ENCODE data around the gene EYS. TPM values are rescaled to one million over a fixed set of nuclear protein-coding genes. Genes with fewer than 3 reads are reported as not detected.

Gene EYS
- polyA plus RNA-seq, 1 of the 3 experiments (the other 2 are of a cell fraction), result 0.05 TPM

DNA sequence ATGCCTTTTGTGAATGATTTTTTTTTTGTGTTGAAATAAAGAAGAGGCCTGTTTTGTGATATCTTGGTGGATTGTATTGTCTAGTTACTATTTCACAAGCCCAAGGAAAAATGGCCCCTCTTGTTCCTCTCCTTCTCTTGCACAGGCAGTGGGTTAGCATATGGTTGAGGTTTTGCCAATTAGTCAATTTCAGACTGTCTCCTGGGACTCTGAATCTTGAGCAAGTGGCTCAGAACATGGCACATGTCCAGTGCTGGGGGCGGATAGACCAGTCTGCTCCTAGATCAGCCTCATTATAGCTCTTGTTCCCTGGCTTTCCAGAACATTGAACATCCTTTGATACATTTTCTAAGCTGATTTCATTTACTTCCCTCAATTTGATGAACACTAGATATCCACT lies 1482.2 kb downstream of the EYS start:
- DNase-seq, result no peak

GRCh38 chr6:64221776-64222175 lies 1485.2 kb downstream of the EYS start:
- ChIA-PET POLR2A (no interaction called here), CTCF (no interaction called here)
- Histone ChIP-seq H3K79me2 (ENCODE audit: insufficient read depth) (no peaks in the 10 kb centered on the region), H3K36me3 (replicated peaks in 1 of 2; ENCODE audit: control insufficient read depth in 1 of 2, insufficient read depth in 2 of 2, low read length in 1 of 2) (no peaks in the 10 kb centered on the region), H3K4me3 (ENCODE audit: low read depth in 2 of 2, low read length in 1 of 2) (no peak overlapping the region), H3K27me3 (ENCODE audit: insufficient read depth) (no peaks in the 10 kb centered on the region), H3K4me1 (ENCODE audit: control insufficient read depth in 1 of 2, insufficient read depth in 2 of 2, low read depth in 1 of 2, low read length in 1 of 2) (peaks cover 0 to 5% of the 10 kb centered on the region in 2 experiments; a peak in 2 of 4 replicates), H2AFZ (ENCODE audit: low read depth) (no peak overlapping the region), H3K4me2 (no peak overlapping the region), H3K9ac (no peak overlapping the region), H3K27ac (ENCODE audit: low read depth in 2 of 2, low read length in 1 of 2) (no peak overlapping the region), H3K9me3 (no peaks in the 10 kb centered on the region), H3K9me2 (no peaks in the 10 kb centered on the region), H3F3A (replicated peaks; ENCODE audit: insufficient read depth) (peaks cover 6% of the 10 kb centered on the region), H4K20me1 (ENCODE audit: insufficient read depth) (no peaks in the 10 kb centered on the region)
- WGBS (ENCODE audit: low lambda C conversion rate), result 92% methylated on average over 3 of the region's 3 CpGs
- no peak for DNase-seq
- TF ChIP-seq ELF1 (IDR thresholded peaks at IDR 0.05) (no peak), POLR2AphosphoS5 (IDR thresholded peaks at IDR 0.05; ENCODE audit: low read depth, low read length) (no peak), CHD2 (IDR thresholded peaks at IDR 0.05; ENCODE audit: low read length, partially characterized antibody) (no peak), TEAD4 (IDR thresholded peaks at IDR 0.05; ENCODE audit: borderline replicate concordance, insufficient read depth) (no peak), GABPA (IDR thresholded peaks at IDR 0.05; ENCODE audit: low read depth) (no peak), FOXJ3 (CRISPR knock-in tag; IDR thresholded peaks at IDR 0.05) (no peak), SMC3 (IDR thresholded peaks at IDR 0.05; ENCODE audit: low read depth, low read length) (no peak), MEF2A (IDR thresholded peaks at IDR 0.05; ENCODE audit: borderline replicate concordance, low read depth) (no peak), CTCF (IDR thresholded peaks at IDR 0.05) (no peak), SIN3A (IDR thresholded peaks at IDR 0.05; ENCODE audit: borderline replicate concordance, low read depth, low read length) (no peak)
- TF ChIP-seq, protein P1, sequence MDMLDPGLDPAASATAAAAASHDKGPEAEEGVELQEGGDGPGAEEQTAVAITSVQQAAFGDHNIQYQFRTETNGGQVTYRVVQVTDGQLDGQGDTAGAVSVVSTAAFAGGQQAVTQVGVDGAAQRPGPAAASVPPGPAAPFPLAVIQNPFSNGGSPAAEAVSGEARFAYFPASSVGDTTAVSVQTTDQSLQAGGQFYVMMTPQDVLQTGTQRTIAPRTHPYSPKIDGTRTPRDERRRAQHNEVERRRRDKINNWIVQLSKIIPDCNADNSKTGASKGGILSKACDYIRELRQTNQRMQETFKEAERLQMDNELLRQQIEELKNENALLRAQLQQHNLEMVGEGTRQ (IDR thresholded peaks at IDR 0.05; ENCODE audit: borderline replicate concordance, low read depth, low read length), result no peak

More for the DNA sequence above, 1482.2 kb downstream of the EYS start:
- TF ChIP-seq EZH2phosphoT487 (IDR thresholded peaks at IDR 0.05; ENCODE audit: borderline replicate concordance, low read depth) (no peak), GABPA (IDR thresholded peaks at IDR 0.05; ENCODE audit: low read depth) (no peak), MXI1 (IDR thresholded peaks at IDR 0.05; ENCODE audit: low read depth, low read length) (no peak), TAF1 (IDR thresholded peaks at IDR 0.05; ENCODE audit: borderline replicate concordance, low read depth, low read length) (no peak), RCOR1 (IDR thresholded peaks at IDR 0.05; ENCODE audit: low read length) (no peak), FOSL2 (IDR thresholded peaks at IDR 0.05; ENCODE audit: borderline replicate concordance, low read depth) (no peak), RXRA (IDR thresholded peaks at IDR 0.05; ENCODE audit: borderline replicate concordance, low read depth) (no peak), ELF1 (IDR thresholded peaks at IDR 0.05) (no peak)
- TF ChIP-seq, protein P1 (IDR thresholded peaks at IDR 0.05; ENCODE audit: borderline replicate concordance, low read depth, low read length), result no peak
- Histone ChIP-seq H3K9me2 (no peaks in the 10 kb centered on the region), H3F3A (replicated peaks; ENCODE audit: insufficient read depth) (no peaks in the 10 kb centered on the region), H3K9me3 (no peaks in the 10 kb centered on the region), H3K27ac (ENCODE audit: low read depth in 2 of 2, low read length in 1 of 2) (no peak overlapping the region), H2AFZ (ENCODE audit: low read depth) (no peak overlapping the region), H3K4me3 (ENCODE audit: low read depth in 2 of 2, low read length in 1 of 2) (no peak overlapping the region), H3K9ac (no peak overlapping the region), H3K4me1 (ENCODE audit: control insufficient read depth in 1 of 2, insufficient read depth in 2 of 2, low read depth in 1 of 2, low read length in 1 of 2) (no peaks in the 10 kb centered on the region; a peak in 2 of 4 replicates), H3K4me2 (no peak overlapping the region), H3K79me2 (ENCODE audit: insufficient read depth) (no peaks in the 10 kb centered on the region), H3K36me3 (replicated peaks in 1 of 2; ENCODE audit: control insufficient read depth in 1 of 2, insufficient read depth in 2 of 2, low read length in 1 of 2) (no peaks in the 10 kb centered on the region), H4K20me1 (ENCODE audit: insufficient read depth) (no peaks in the 10 kb centered on the region), H3K27me3 (ENCODE audit: insufficient read depth) (no peaks in the 10 kb centered on the region)
- ChIA-PET POLR2A (no interaction called here), CTCF (no interaction called here)
- WGBS (ENCODE audit: low lambda C conversion rate), result 65% methylated on average over 1 of the region's 1 CpG

Measured in SK-N-SH (cell line).